GM18498 (cell line): ENCODE data around the gene XRCC2.
"Not testable (repeated sequence)": the region's sequence is repeated elsewhere in the genome, so short reads cannot be mapped to it uniquely, and the experiment has no call there.

Experiments
- ATAC-seq: cut with Tn5 transposase; IDR thresholded peaks from one replicate; pipeline ENCODE4 v1.9.1; 2021; ENCODE audit warnings: mild to moderate bottlenecking, moderate library complexity; ENCODE audit not compliant: unreplicated experiment

Gene XRCC2

GRCh38 chr7:152675759-152676636, at the start of gene XRCC2:
TSS of gene XRCC2 (minus strand) at chr7:152676141. CDS start at chr7:152676079, 62 bp downstream.
- ATAC-seq, result peak; percentile 92

- ATAC-seq, result no peak
These were observed 47.4 kb upstream of the XRCC2 start for GRCh38 chr7:152723364-152723763.

DNA sequence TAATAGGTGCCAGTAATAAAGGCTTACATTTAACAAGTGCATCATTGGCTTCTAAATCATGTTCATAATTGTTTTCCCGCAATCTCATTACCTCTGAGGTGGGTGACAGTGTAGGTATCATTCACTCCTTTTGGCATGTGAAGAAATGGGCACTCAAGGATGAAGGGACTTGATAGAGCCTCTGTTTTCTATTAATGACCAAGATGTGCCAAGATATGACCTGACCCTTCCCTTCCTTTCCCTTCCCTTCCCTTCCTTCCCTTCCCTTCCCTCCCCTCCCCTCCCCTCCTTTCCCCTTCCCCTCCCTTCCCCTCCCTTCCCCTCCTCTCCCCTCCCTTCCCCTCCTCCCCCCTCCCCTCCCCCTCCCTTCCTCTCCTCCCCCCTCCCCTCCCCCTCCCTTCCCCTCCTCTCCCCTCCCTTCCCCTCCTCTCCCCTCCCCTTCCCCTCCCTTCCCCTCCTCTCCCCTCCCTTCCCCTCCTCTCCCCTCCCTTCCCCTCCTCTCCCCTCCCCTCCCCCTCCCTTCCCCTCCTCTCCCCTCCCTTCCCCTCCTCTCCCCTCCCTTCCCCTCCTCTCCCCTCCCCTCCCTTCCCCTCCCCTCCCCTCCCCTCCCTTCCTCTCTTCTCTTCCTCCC, 36.6 kb upstream of the XRCC2 start:
- ATAC-seq, result not testable (repeated sequence)

GRCh38 chr7:152711444-152711944, 35.6 kb upstream of the XRCC2 start:
- ATAC-seq, result no peak

DNA sequence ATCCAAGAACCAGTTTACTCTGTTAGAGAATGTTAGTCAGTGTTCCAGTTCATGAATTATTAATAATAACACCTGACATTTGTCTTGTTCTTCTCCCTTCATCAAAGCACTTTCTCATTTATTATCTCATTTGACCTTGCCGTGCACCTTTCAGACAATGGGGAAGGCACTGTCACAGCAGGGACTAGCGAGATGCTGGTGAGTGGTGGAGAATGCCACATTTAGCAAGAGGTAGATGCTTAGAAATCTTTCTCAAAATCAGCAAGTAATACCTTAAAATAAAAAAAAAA, 34.2 kb upstream of the XRCC2 start:
- no peak for ATAC-seq

GRCh38 chr7:152709287-152710152, 33.6 kb upstream of the XRCC2 start:
- ATAC-seq, result no peak

DNA sequence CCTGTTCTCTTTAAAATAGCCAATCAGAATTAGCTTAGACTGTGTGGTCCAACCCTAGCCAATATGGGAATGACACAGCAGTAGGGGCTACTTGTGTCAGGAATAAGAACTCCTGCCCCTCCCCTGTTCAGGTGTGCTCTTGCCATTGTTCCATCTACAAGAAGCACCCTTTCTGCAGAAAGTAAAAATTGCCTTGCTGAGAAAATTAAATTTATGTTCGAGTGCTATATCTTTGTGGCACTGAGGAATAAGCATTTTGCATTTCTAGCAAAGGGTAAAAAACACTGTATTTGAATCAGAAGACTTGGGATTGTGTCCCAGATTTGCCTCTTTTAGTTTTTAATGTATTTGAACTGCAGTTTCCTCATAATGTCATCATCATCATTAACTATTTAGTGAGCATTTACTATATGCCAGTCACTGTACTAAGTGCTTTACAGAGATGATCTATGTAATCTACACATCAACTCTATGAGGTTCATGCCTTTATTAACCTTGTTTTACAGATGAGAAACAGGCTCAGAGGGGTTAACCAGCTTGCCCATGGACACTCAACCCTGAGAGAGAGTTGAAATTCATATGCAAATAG, 28.9 kb upstream of the XRCC2 start:
- ATAC-seq, result no peak

- no peak for ATAC-seq
These were observed 23.1 kb upstream of the XRCC2 start for GRCh38 chr7:152699079-152699478.

DNA sequence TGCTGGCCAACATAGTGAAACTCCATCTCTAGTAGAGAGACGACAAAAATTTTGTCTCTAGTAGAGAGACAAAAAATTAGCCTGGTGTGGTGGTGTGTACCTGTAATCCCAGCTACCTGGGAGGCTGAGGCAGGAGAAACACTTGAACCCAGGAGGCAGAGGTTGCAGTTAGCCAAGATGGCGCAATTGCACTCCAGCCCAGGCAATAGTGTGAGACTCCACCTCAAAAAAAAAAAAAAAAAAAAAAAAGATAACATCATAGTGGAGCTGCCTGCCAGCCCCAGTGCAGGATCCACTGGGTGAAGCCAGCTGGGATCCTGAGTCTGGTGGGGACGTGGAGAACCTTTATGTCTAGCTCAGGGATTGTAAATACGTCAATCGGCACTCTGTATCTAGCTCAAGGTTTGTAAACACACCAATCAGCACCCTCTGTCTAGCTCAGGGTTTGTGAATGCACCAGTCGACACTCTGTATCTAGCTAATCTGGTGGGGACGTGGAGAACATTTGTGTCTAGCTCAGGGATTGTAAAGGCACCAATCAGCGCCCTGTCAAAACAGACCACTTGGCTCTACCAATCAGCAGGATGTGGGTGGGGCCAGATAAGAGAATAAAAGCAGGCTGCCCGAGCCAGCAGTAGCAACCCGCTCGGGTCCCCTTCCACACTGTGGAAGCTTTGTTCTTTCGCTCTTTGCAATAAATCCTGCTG, 21.5 kb upstream of the XRCC2 start:
- ATAC-seq, result not testable (repeated sequence)

GRCh38 chr7:152692196-152692595, 16.3 kb upstream of the XRCC2 start:
- ATAC-seq, result not testable (repeated sequence)

- ATAC-seq, result no peak
These were observed 7.4 kb upstream of the XRCC2 start for GRCh38 chr7:152683297-152683696.

GRCh38 chr7:152677808-152678670, 2.1 kb upstream of the XRCC2 start:
- ATAC-seq, result no peak

GRCh38 chr7:152674860-152675758, 832 bp downstream of the XRCC2 start:
- peak; percentile 28 for ATAC-seq

- ATAC-seq, result no peak
These were observed 2.0 kb downstream of the XRCC2 start for GRCh38 chr7:152673897-152674296.

GRCh38 chr7:152672626-152673025, 3.3 kb downstream of the XRCC2 start:
- no peak for ATAC-seq

DNA sequence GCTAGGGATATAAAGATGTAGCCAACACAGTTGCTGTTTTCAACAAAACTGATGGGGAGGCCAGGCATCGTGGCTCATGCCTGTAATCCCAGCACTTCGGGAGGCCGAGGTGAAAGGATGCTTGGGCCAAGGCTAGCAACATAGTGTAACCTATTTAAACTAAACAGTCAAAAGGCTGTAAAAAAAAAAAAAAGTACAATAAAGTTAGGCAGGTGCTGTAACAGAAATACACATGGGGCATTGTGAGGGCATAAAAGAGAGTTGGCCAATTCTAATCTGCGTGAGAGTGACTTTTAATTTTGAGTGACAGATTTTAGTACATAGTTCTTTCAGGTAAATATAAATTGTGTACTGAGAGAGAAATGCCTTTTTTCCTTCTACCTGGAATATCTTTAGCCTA, 6.2 kb downstream of the XRCC2 start:
- ATAC-seq, result no peak

DNA sequence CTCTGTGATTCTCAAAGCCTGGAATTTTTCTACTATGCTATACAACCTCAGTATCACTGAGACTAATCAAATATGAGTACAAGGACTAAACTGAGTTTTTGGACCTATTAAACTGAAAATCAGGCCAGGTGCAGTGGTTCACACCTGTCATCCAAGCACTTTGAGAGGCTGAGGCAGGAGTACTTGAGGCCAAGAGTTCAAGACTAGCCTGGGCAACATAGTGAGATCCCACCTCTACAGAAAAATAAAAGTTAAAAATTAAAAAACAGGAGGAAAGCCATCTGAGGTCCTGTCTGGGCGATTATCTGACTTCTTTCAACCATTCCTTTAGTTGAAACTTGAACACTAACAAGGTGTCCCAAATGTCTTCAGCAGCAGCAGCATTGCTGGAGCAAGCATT, 7.0 kb downstream of the XRCC2 start:
- no peak for ATAC-seq

GRCh38 chr7:152667958-152668357, 8.0 kb downstream of the XRCC2 start:
- ATAC-seq, result peak; percentile 73
